PC-3 (cell line): Measurements from ENCODE around the gene PACS1.

Experiments
- CTCF ChIP-seq: fragments of 300-600 bp; sonication (generic); conservative IDR thresholded peaks from 2 replicates; pipeline ENCODE4 v1.5.1; 2017; ENCODE audit warnings: antibody characterized with exemption, low read depth, mild to moderate bottlenecking, low read length
- EZH2 ChIP-seq: fragments of 300-600 bp; sonication (generic); IDR thresholded peaks from one replicate; pipeline ENCODE4 v1.6.1; 2017; ENCODE audit warnings: antibody characterized with exemption, mild to moderate bottlenecking, low read length; ENCODE audit not compliant: unreplicated experiment

GRCh38 chr11:66070604-66071380, 720 bp downstream of the PACS1 start:
- TF ChIP-seq CTCF (no peak), EZH2 (no peak)
